ENCODE results near the gene SCRN1.

DNA sequence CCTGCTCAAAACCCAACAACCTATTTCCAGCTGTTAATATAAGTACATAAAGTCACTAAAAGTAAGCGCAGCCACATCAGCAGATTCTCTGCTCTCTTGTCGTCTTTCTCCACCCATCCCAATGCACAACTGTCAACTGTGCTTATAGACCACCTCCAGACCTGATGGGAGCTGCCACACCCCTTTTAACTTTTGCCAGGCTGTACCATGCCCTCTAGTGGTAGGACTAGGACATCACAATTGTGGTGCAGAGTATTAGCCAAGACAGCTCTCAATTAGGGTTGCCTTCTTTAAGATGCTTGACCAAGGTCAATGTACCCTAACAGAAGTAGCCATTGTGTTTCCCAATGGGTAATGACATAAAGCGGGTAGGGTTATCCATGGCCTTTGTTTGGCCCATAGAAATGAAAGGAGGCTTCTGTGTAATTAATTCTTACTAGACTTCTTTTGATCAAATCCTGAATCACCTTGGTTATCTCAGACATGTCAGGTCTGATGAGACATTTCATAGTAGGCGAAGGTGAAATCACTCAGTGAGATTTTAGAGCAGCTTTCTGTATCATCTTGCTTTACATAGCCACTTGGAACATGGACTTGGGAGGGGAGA is 68.1 kb downstream of the SCRN1 start:
- TF ChIP-seq POLR2A (IDR thresholded peaks at IDR 0.05; ENCODE audit: low read depth, low read length), result no peak
- TF ChIP-seq POLR2AphosphoS5 (IDR thresholded peaks at IDR 0.05; ENCODE audit: low read depth, low read length), result no peak
- TF ChIP-seq SPI1 (IDR thresholded peaks at IDR 0.05; ENCODE audit: low read depth, low read length), result no peak

Measured in GM12891 (cell line).